IMR-90 (cell line): ENCODE measurements around the gene HMOX1. TPM values are rescaled to one million over a fixed set of nuclear protein-coding genes. Genes with fewer than 3 reads are reported as not detected.
A peak's percentile ranks its signal among the peaks of the same experiment; 100 is the strongest.

Experiments used
- ATAC-seq: fragments of 200-7000 bp; cut with Tn5 transposase; 2 replicates; pipeline ENCODE4 v1.9.1; 2020; ENCODE audit warnings: low read depth, mild to moderate bottlenecking, moderate library complexity
- BruUV-seq: library from RNA; stranded (reverse); fragments of 400-500 nt; replicated peaks from 2 replicates; lab custom pipeline; 2021; lab: Mats Ljungman, UMichigan
- CTCF ChIA-PET: fragments of 300-600 bp; formaldehyde crosslinking; extraction: SDS; loops from one replicate; lab custom pipeline; 2021; ENCODE audit warnings: antibody characterized with exemption; lab: Yijun Ruan, JAX
- POLR2A ChIA-PET: fragments of 300-600 bp; sonication (Branson Sonifier 250); formaldehyde crosslinking; loops from one replicate; lab custom pipeline; 2022; ENCODE audit warnings: antibody characterized with exemption; ENCODE audit not compliant: unreplicated experiment; lab: Charles Lee
- DNase-seq: peaks from one replicate; pipeline ENCODE4 v3.0.0; 2013
- H2AFZ ChIP-seq: replicated peaks from 2 replicates; pipeline ENCODE3; 2013; ENCODE audit warnings: low read length, mild to moderate bottlenecking; ENCODE audit not compliant: poor library complexity
- H2AK5ac ChIP-seq: 2 replicates; pipeline ENCODE4 v1.6.1; 2013; ENCODE audit warnings: low read depth, low read length, inconsistent platforms
- H2AK9ac ChIP-seq: replicated peaks from 2 replicates; pipeline ENCODE3; 2013; ENCODE audit warnings: mild to moderate bottlenecking, low read depth, low read length, moderate library complexity; ENCODE audit not compliant: poor library complexity
- H2BK120ac ChIP-seq: 2 replicates; pipeline ENCODE4 v1.6.1; 2013; ENCODE audit warnings: low read depth, low read length, inconsistent platforms
- H2BK15ac ChIP-seq: 3 replicates; pipeline ENCODE4 v1.6.1; 2013; ENCODE audit warnings: low read depth, low read length, inconsistent platforms
- H2BK20ac ChIP-seq: 2 replicates; pipeline ENCODE4 v1.6.1; 2013; ENCODE audit warnings: low read depth, mild to moderate bottlenecking, inconsistent platforms, low read length, moderate library complexity
- H2BK5ac ChIP-seq: 2 replicates; pipeline ENCODE4 v1.6.1; 2013; ENCODE audit warnings: mild to moderate bottlenecking, low read depth, low read length, inconsistent platforms; ENCODE audit not compliant: poor library complexity, severe bottlenecking
- H3K14ac ChIP-seq: replicated peaks from 2 replicates; pipeline ENCODE4 v1.6.1; 2013; ENCODE audit warnings: low read depth, low read length, inconsistent platforms
- H3K18ac ChIP-seq: 2 replicates; pipeline ENCODE4 v1.6.1; 2013; ENCODE audit warnings: low read depth, low read length, control low read depth
- H3K23ac ChIP-seq: 2 replicates; pipeline ENCODE4 v1.6.1; 2013; ENCODE audit warnings: low read depth, low read length, inconsistent platforms
- H3K27ac ChIP-seq: 2 replicates; pipeline ENCODE4 v1.5.1; 2013; ENCODE audit warnings: mild to moderate bottlenecking, control low read depth, low read length; ENCODE audit not compliant: insufficient read depth
- H3K27me3 ChIP-seq: 2 replicates; pipeline ENCODE4 v1.6.1; 2013; ENCODE audit warnings: low read length; ENCODE audit not compliant: control insufficient read depth, insufficient read depth
- H3K36me3 ChIP-seq: 2 replicates; pipeline ENCODE4 v1.6.1; 2013; ENCODE audit warnings: low read length, mixed read lengths; ENCODE audit not compliant: control insufficient read depth, insufficient read depth
- H3K4ac ChIP-seq: 2 replicates; pipeline ENCODE4 v1.6.1; 2013; ENCODE audit warnings: low read depth, low read length, inconsistent platforms
- H3K4me1 ChIP-seq: 2 replicates; pipeline ENCODE4 v1.6.1; 2013; ENCODE audit warnings: low read length, mixed read lengths; ENCODE audit not compliant: control insufficient read depth, insufficient read depth
- H3K4me2 ChIP-seq: 2 replicates; pipeline ENCODE4 v1.6.1; 2013; ENCODE audit warnings: low read depth, mild to moderate bottlenecking, control low read depth, low read length, moderate library complexity
- H3K4me3 ChIP-seq: 2 replicates; pipeline ENCODE4 v1.5.1; 2013; ENCODE audit warnings: low read depth, mild to moderate bottlenecking, control low read depth, low read length, moderate library complexity; ENCODE audit not compliant: insufficient read depth
- H3K56ac ChIP-seq: 2 replicates; pipeline ENCODE4 v1.6.1; 2013; ENCODE audit warnings: low read length, inconsistent platforms; ENCODE audit not compliant: insufficient read depth; ENCODE audit errors: extremely low read depth
- H3K79me1 ChIP-seq, 2 experiments: 2 replicates each; pipeline ENCODE4 v1.6.1; 2013; ENCODE audit warnings: low read length in 2 of 2, inconsistent platforms in 1 of 2, low read depth in 1 of 2
- H3K9ac ChIP-seq: 2 replicates; pipeline ENCODE4 v1.6.1; 2013; ENCODE audit warnings: low read depth, low read length, control low read depth
- H3K9me1 ChIP-seq: 2 replicates; pipeline ENCODE4 v1.6.1; 2013; ENCODE audit warnings: low read length, inconsistent platforms; ENCODE audit not compliant: insufficient read depth
- H3K9me3 ChIP-seq: 2 replicates; pipeline ENCODE4 v1.6.1; 2013; ENCODE audit warnings: low read length; ENCODE audit not compliant: control insufficient read depth, insufficient read depth
- H4K20me1 ChIP-seq: 2 replicates; pipeline ENCODE4 v1.6.1; 2013; ENCODE audit warnings: low read length, inconsistent platforms; ENCODE audit not compliant: insufficient read depth
- H4K5ac ChIP-seq: 2 replicates; pipeline ENCODE4 v1.6.1; 2013; ENCODE audit warnings: mild to moderate bottlenecking, low read depth, low read length, control low read depth
- H4K8ac ChIP-seq, 2 experiments: 2 replicates each; pipeline ENCODE4 v1.6.1; 2013; ENCODE audit warnings: low read depth in 2 of 2, low read length in 2 of 2, control low read depth in 1 of 2, inconsistent platforms in 1 of 2
- H4K91ac ChIP-seq: 2 replicates; pipeline ENCODE4 v1.6.1; 2013; ENCODE audit warnings: low read depth, low read length, inconsistent platforms; ENCODE audit not compliant: insufficient read depth
- BHLHE40 ChIP-seq: fragments of 150-350 bp; IDR thresholded peaks from 2 replicates; pipeline ENCODE4 v1.6.1; 2016; ENCODE audit warnings: mild to moderate bottlenecking, low read depth, low read length
- MAFK ChIP-seq: IDR thresholded peaks from 2 replicates; pipeline ENCODE4 v1.6.1; 2012; ENCODE audit warnings: low read depth, low read length, improper control_type of control experiment
- MAZ ChIP-seq: IDR thresholded peaks from 2 replicates; pipeline ENCODE4 v1.6.1; 2012; ENCODE audit warnings: low read depth, mild to moderate bottlenecking, low read length, improper control_type of control experiment, moderate library complexity, borderline replicate concordance
- NFE2L2 ChIP-seq: fragments of 150-350 bp; IDR thresholded peaks from 2 replicates; pipeline ENCODE4 v1.6.1; 2016; ENCODE audit warnings: low read depth, mild to moderate bottlenecking, low read length
- POLR2A ChIP-seq: IDR thresholded peaks from 2 replicates; pipeline ENCODE4 v1.6.1; 2012; ENCODE audit warnings: mild to moderate bottlenecking, low read depth, low read length
- WGBS, 2 experiments: methylation state at CpG; one replicate each; pipeline versions ENCODE4 v1.1.5 to v1.1.7; 2013; ENCODE audit warnings: missing lambda C conversion rate in 2 of 2; ENCODE audit not compliant: insufficient read length in 1 of 2; ENCODE audit errors: extremely low coverage in 2 of 2; 5-methylcytosine and 5-hydroxymethylcytosine counted together
- dilution Hi-C: fragments of 300-500 bp; cut with HindIII; formaldehyde crosslinking; loops from one replicate; pipeline ENCODE4 v1.14.3; 2018; ENCODE audit warnings: low sequenced_read_pairs; ENCODE audit not compliant: unreplicated experiment
- in situ Hi-C: fragments of 300-500 bp; cut with MboI; formaldehyde crosslinking; loops from 3 replicates; pipeline ENCODE4 v1.14.3; 2019; ENCODE audit warnings: low sequenced_read_pairs, inconsistent platforms, mixed read lengths
- intact Hi-C: fragments of 100-400 bp; cut with micrococcal nuclease; formaldehyde crosslinking; loops from 2 replicates; pipeline ENCODE4 v1.10.0; 2022
- polyA plus RNA-seq, 3 experiments: library from polyadenylated mRNA; depleted of rRNA; stranded (reverse); fragments of >200 nt; gene quantifications; 2 replicates each; pipeline ENCODE4 v1.2.3, GENCODE V29; 2012; ENCODE audit warnings: low replicate concordance in 1 of 3
- total RNA-seq: library from RNA; depleted of rRNA; stranded (reverse); fragments of >200 nt; gene quantifications from 2 replicates; pipeline ENCODE4 v1.2.3, GENCODE V29; 2012

The HMOX1 gene
- total and polyA plus RNA-seq, 2 of the 4 experiments (the other 2 are of a cell fraction), result 23.1 to 50.5 TPM

- peaks cover 6% of the 10 kb centered on the region; the same call in 1 of the 2 replicates for H3K9me1 ChIP-seq
- H3K4me2 ChIP-seq, result no peak overlapping the region
- no peaks in the 10 kb centered on the region for H3K9me3 ChIP-seq
- no peak overlapping the region for H2BK120ac ChIP-seq
- BruUV-seq, result no TSS peak
- peaks cover 8% of the 10 kb centered on the region; the same call in 1 of the 2 replicates for H4K20me1 ChIP-seq
- H3K14ac ChIP-seq, result no peak overlapping the region
- H4K91ac ChIP-seq, result no peak overlapping the region
- ChIA-PET POLR2A (no interaction called here), CTCF (interaction anchor here (0.6 to 0.7 kb wide), 3 partner anchors 22 to 739 kb away, joined by 3 to 4 read pairs (median 3); no protein-coding TSS in a partner anchor)
- H2AFZ ChIP-seq, result no peak overlapping the region
- H3K4ac ChIP-seq, result no peak overlapping the region
- no peak overlapping the region for H4K8ac ChIP-seq
- no peak overlapping the region for H3K9ac ChIP-seq
- intact Hi-C loops (no loop called here), in situ Hi-C loops (no loop called here), dilution Hi-C loops (no loop called here)
- H3K27ac ChIP-seq, result no peak overlapping the region
- H3K4me3 ChIP-seq, result no peak overlapping the region
- H4K5ac ChIP-seq, result no peak overlapping the region
- H2BK15ac ChIP-seq, result no peak overlapping the region
- H3K4me1 ChIP-seq, result no peaks in the 10 kb centered on the region; the same call in 1 of the 2 replicates
- H3K79me1 ChIP-seq, result peaks cover 0 to 20% of the 10 kb centered on the region in 2 experiments; a peak in 1 of 4 replicates
- peaks cover 62% of the 10 kb centered on the region for H3K36me3 ChIP-seq
- H3K27me3 ChIP-seq, result no peaks in the 10 kb centered on the region
- H2AK9ac ChIP-seq, result peak overlapping the region; percentile 15
- DNase-seq (no peak), ATAC-seq (no peak)
- no peak overlapping the region for H2BK20ac ChIP-seq
- H3K18ac ChIP-seq, result no peak overlapping the region
- TF ChIP-seq POLR2A, result no peak
- TF ChIP-seq MAFK, result no peak
- TF ChIP-seq BHLHE40, result no peak
- no peak for TF ChIP-seq MAZ
- TF ChIP-seq NFE2L2, result no peak
- no CpG with 5 or more reads among the region's 5 CpGs for WGBS, 2 experiments
- no peak overlapping the region for H3K23ac ChIP-seq
- H2BK5ac ChIP-seq, result no peak overlapping the region
- H3K56ac ChIP-seq, result no peak overlapping the region
- no peak overlapping the region for H2AK5ac ChIP-seq
Measured at GRCh38 chr22:35390933-35391332, 10.0 kb downstream of the HMOX1 start.
